Keratinocyte (primary cell): Measurements from ENCODE around the gene MAGI2. TPM values are rescaled to one million over a fixed set of nuclear protein-coding genes. Genes with fewer than 3 reads are reported as not detected.

Experiments used
- DNase-seq: peaks from one replicate; pipeline ENCODE4 v3.0.0-alpha.2; 2011; ENCODE audit warnings: low read depth, missing footprints, low spot score
- FAIRE-seq: peaks from 2 replicates; lab custom pipeline; 2011; peaks lifted over from hg19 to GRCh38; lab: Jason Lieb, UNC
- H2AFZ ChIP-seq: 2 replicates; pipeline ENCODE4 v1.6.0; 2012; ENCODE audit warnings: low read length, control low read depth, inconsistent platforms; ENCODE audit not compliant: control insufficient read depth
- H3K27ac ChIP-seq: 2 replicates; pipeline ENCODE4 v1.5.1; 2011; ENCODE audit warnings: low read length; ENCODE audit not compliant: control insufficient read depth, insufficient read depth
- H3K27me3 ChIP-seq: 3 replicates; pipeline ENCODE4 v1.6.0; 2011; ENCODE audit warnings: low read length; ENCODE audit not compliant: control insufficient read depth, insufficient read depth; ENCODE audit errors: extremely low read depth
- H3K36me3 ChIP-seq, 2 experiments: 2 replicates in 1 of 2; 3 replicates in 1 of 2; pipeline ENCODE4 v1.5.1; 2011; ENCODE audit warnings: low read length in 2 of 2, mild to moderate bottlenecking in 1 of 2; ENCODE audit not compliant: control insufficient read depth in 2 of 2, insufficient read depth in 2 of 2; ENCODE audit errors: extremely low read depth in 1 of 2
- H3K4me1 ChIP-seq: 3 replicates; pipeline ENCODE4 v1.5.1; 2011; ENCODE audit warnings: low read length; ENCODE audit not compliant: control insufficient read depth, insufficient read depth; ENCODE audit errors: extremely low read depth
- H3K4me2 ChIP-seq: 3 replicates; pipeline ENCODE4 v1.6.0; 2011; ENCODE audit warnings: low read depth, low read length; ENCODE audit not compliant: control insufficient read depth, insufficient read depth; ENCODE audit errors: extremely low read depth
- H3K4me3 ChIP-seq, 3 experiments: fragments of 200-600 bp in 1 of 3; sonication (generic) in 1 of 3; 2 replicates in 2 of 3; 3 replicates in 1 of 3; pipeline ENCODE4 v1.5.1; 2011 to 2016; ENCODE audit warnings: low read length in 3 of 3, mild to moderate bottlenecking in 3 of 3, control low read depth in 2 of 3, inconsistent platforms in 1 of 3, low read depth in 1 of 3, mixed read lengths in 1 of 3, mixed run types in 1 of 3, moderate library complexity in 1 of 3; ENCODE audit not compliant: control insufficient read depth in 2 of 3, insufficient read depth in 2 of 3; ENCODE audit errors: extremely low read depth in 1 of 3
- H3K79me2 ChIP-seq: 2 replicates; pipeline ENCODE4 v1.6.0; 2012; ENCODE audit warnings: low read length; ENCODE audit not compliant: control insufficient read depth, insufficient read depth
- H3K9ac ChIP-seq: 3 replicates; pipeline ENCODE4 v1.6.0; 2011; ENCODE audit warnings: low read length; ENCODE audit not compliant: control insufficient read depth, insufficient read depth; ENCODE audit errors: extremely low read depth
- H3K9me1 ChIP-seq: 3 replicates; pipeline ENCODE4 v1.6.0; 2011; ENCODE audit warnings: low read length; ENCODE audit not compliant: control insufficient read depth, insufficient read depth; ENCODE audit errors: extremely low read depth
- H3K9me3 ChIP-seq: 2 replicates; pipeline ENCODE4 v1.5.1; 2012; ENCODE audit warnings: low read depth, low read length; ENCODE audit not compliant: control insufficient read depth
- H4K20me1 ChIP-seq: 3 replicates; pipeline ENCODE4 v1.6.0; 2011; ENCODE audit warnings: low read length; ENCODE audit not compliant: control insufficient read depth, insufficient read depth; ENCODE audit errors: extremely low read depth
- EZH2 ChIP-seq: IDR thresholded peaks from one replicate; pipeline ENCODE4 v1.6.1; 2012; ENCODE audit warnings: inconsistent platforms, mild to moderate bottlenecking, low read length, moderate library complexity
- dilution Hi-C: fragments of 300-500 bp; cut with MboI; formaldehyde crosslinking; loops from one replicate; pipeline ENCODE4 v1.7.0; 2020; ENCODE audit warnings: low sequenced_read_pairs; ENCODE audit not compliant: extremely low pct_ligation_motif_present
- polyA plus RNA-seq, 5 experiments: library from polyadenylated mRNA; depleted of rRNA in 3 of 5; stranded (reverse) in 3 of 5; stranded (forward) in 1 of 5; unstranded in 1 of 5; fragments of >200 nt; gene quantifications; 1 replicate in 1 of 5; 2 replicates in 3 of 5; 3 replicates in 1 of 5; pipeline versions ENCODE4 v1.2.1 to v1.2.3, GENCODE V29; 2011 to 2012; ENCODE audit warnings: missing spikeins in 2 of 5, low read depth in 1 of 5, low replicate concordance in 1 of 5
- TF ChIP-seq, protein P1 (sequence below), 3 experiments: IDR thresholded peaks in 1 of 3; conservative IDR thresholded peaks in 1 of 3; optimal IDR thresholded peaks in 1 of 3; 2 replicates in 2 of 3; 3 replicates in 1 of 3; pipeline versions ENCODE3 to v1.5.1; 2011; ENCODE audit warnings: low read length in 3 of 3, mild to moderate bottlenecking in 3 of 3, moderate library complexity in 2 of 3, control low read depth in 1 of 3, inconsistent platforms in 1 of 3; ENCODE audit not compliant: insufficient read depth in 2 of 3; ENCODE audit errors: extremely low read depth in 1 of 3

The MAGI2 gene
- polyA plus RNA-seq, 1 donor (not counting 4 experiments of a cell fraction or from before 2014, with no cell fraction given) = 0.07 TPM

DNA sequence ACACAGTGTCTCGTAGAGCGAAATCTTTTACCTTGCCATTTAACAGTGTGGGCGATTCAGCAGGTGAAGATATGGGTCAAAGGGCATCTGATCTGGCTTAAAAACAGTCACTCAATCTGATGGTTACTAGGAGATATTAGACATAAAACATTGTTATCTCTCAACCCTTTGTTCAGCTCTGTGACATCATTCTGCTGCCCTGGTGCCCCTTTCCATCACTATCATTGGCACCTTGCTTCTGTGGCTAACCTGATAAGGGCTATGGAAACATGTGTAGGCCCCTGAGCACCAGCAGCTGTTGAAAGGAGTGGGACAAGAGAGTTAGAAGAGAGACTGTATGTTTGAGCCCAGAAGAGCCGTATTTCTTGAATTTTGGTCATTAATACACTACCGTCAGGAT, 1004.6 kb downstream of the MAGI2 start:
- H3K9me3 ChIP-seq = no peaks in the 10 kb centered on the region
- H3K36me3 ChIP-seq = no peaks in the 10 kb centered on the region
- H3K4me3 ChIP-seq = no peak overlapping the region
- dilution Hi-C loops = no loop called here
- no peaks in the 10 kb centered on the region for H3K4me1 ChIP-seq
- DNase-seq (no peak), FAIRE-seq (no peak)
- no peak overlapping the region for H3K27ac ChIP-seq
- H2AFZ ChIP-seq = no peak overlapping the region
- no peaks in the 10 kb centered on the region for H3K27me3 ChIP-seq
- no peaks in the 10 kb centered on the region for H3K9me1 ChIP-seq
- no peaks in the 10 kb centered on the region for H3K79me2 ChIP-seq
- H3K9ac ChIP-seq = no peak overlapping the region
- H3K4me2 ChIP-seq = no peak overlapping the region
- TF ChIP-seq, protein P1, sequence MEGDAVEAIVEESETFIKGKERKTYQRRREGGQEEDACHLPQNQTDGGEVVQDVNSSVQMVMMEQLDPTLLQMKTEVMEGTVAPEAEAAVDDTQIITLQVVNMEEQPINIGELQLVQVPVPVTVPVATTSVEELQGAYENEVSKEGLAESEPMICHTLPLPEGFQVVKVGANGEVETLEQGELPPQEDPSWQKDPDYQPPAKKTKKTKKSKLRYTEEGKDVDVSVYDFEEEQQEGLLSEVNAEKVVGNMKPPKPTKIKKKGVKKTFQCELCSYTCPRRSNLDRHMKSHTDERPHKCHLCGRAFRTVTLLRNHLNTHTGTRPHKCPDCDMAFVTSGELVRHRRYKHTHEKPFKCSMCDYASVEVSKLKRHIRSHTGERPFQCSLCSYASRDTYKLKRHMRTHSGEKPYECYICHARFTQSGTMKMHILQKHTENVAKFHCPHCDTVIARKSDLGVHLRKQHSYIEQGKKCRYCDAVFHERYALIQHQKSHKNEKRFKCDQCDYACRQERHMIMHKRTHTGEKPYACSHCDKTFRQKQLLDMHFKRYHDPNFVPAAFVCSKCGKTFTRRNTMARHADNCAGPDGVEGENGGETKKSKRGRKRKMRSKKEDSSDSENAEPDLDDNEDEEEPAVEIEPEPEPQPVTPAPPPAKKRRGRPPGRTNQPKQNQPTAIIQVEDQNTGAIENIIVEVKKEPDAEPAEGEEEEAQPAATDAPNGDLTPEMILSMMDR (optimal IDR thresholded peaks at IDR 0.05 in 1 of 3, IDR thresholded peaks at IDR 0.05 in 1 of 3, conservative IDR thresholded peaks at IDR 0.05 in 1 of 3; ENCODE audit: extremely low read depth in 1 of 3, insufficient read depth in 2 of 3, low read length in 3 of 3) = no peak
- TF ChIP-seq EZH2 = no peak
- no peaks in the 10 kb centered on the region for H4K20me1 ChIP-seq

GRCh38 chr7:78444267-78444666, 1009.2 kb downstream of the MAGI2 start:
- H3K9me1 ChIP-seq = no peaks in the 10 kb centered on the region
- no peaks in the 10 kb centered on the region for H3K9me3 ChIP-seq
- no peak overlapping the region for H3K9ac ChIP-seq
- no peaks in the 10 kb centered on the region for H3K79me2 ChIP-seq
- no peaks in the 10 kb centered on the region for H4K20me1 ChIP-seq
- DNase-seq = no peak
- no peak for FAIRE-seq
- H2AFZ ChIP-seq = no peak overlapping the region
- TF ChIP-seq, protein P1 (optimal IDR thresholded peaks at IDR 0.05 in 1 of 3, IDR thresholded peaks at IDR 0.05 in 1 of 3, conservative IDR thresholded peaks at IDR 0.05 in 1 of 3; ENCODE audit: extremely low read depth in 1 of 3, insufficient read depth in 2 of 3, low read length in 3 of 3) = no peak
- no peak for TF ChIP-seq EZH2
- no peak overlapping the region for H3K27ac ChIP-seq
- H3K4me2 ChIP-seq = no peak overlapping the region
- H3K27me3 ChIP-seq = no peaks in the 10 kb centered on the region
- H3K36me3 ChIP-seq = no peaks in the 10 kb centered on the region
- no peak overlapping the region for H3K4me3 ChIP-seq
- H3K4me1 ChIP-seq = no peaks in the 10 kb centered on the region
- dilution Hi-C loops = no loop called here
